Measurements from ENCODE around the gene PYGO2.

The PYGO2 gene

GRCh38 chr1:154935749-154936554 lies 25.6 kb downstream of the PYGO2 start:
- Histone ChIP-seq H3K27me3 (ENCODE audit: insufficient read depth, low read depth, severe bottlenecking) (no peaks in the 10 kb centered on the region), H3K9me3 (ENCODE audit: severe bottlenecking) (peaks cover 7% of the 10 kb centered on the region), H3K4me3 (ENCODE audit: low read depth, low read length) (peak overlapping the region; percentile 75), H3K36me3 (peaks cover 4% of the 10 kb centered on the region; the same call in 1 of the 2 replicates), H3K27ac (peak overlapping the region; percentile 98)
- no peak for DNase-seq
- no peak for TF ChIP-seq CTCF (IDR thresholded peaks at IDR 0.05; ENCODE audit: low read depth, low read length)

- no peak overlapping the region for H3K4me3 ChIP-seq (ENCODE audit: low read depth, low read length)
- peaks cover 4% of the 10 kb centered on the region; the same call in 1 of the 2 replicates for H3K36me3 ChIP-seq
- no peak for TF ChIP-seq CTCF (IDR thresholded peaks at IDR 0.05; ENCODE audit: low read depth, low read length)
- peaks cover 7% of the 10 kb centered on the region for H3K9me3 ChIP-seq (ENCODE audit: severe bottlenecking)
- no peak for DNase-seq
- H3K27ac ChIP-seq = no peak overlapping the region
- no peaks in the 10 kb centered on the region for H3K27me3 ChIP-seq (ENCODE audit: insufficient read depth, low read depth, severe bottlenecking)
Measured at GRCh38 chr1:154934358-154934948, 27.1 kb downstream of the PYGO2 start.

DNA sequence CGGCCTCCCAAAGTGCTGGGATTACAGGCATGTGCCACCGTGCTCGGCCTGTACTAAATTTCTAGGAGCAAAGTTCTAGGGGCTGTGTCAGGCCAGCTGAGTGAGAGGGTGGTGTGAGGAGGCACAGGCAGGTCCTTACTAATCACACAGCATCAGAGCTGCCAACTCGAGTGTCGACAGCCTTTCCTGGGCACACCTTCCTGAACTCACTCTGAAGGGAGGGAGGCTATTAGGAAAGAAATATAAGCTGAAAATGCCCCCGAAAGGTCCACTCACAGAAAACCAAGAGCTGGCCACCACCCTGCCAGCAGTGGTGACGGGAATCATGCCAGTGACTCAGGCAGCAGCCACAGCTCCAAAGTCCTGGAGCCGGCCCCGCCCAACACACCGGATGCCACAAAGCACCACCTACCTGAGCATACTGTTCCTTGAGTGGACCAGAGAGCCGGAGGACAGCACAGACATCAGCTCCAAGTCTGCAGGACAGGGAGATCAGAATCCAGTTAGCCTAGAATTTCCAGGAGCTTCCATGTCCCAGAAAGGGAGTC lies 29.6 kb downstream of the PYGO2 start:
- DNase-seq = no peak
- peaks cover 7% of the 10 kb centered on the region for H3K9me3 ChIP-seq (ENCODE audit: severe bottlenecking)
- no peak overlapping the region for H3K27ac ChIP-seq
- no peak for TF ChIP-seq CTCF (IDR thresholded peaks at IDR 0.05; ENCODE audit: low read depth, low read length)
- H3K27me3 ChIP-seq (ENCODE audit: insufficient read depth, low read depth, severe bottlenecking) = no peaks in the 10 kb centered on the region
- H3K4me3 ChIP-seq (ENCODE audit: low read depth, low read length) = no peak overlapping the region
- peaks cover 19% of the 10 kb centered on the region for H3K36me3 ChIP-seq

DNA sequence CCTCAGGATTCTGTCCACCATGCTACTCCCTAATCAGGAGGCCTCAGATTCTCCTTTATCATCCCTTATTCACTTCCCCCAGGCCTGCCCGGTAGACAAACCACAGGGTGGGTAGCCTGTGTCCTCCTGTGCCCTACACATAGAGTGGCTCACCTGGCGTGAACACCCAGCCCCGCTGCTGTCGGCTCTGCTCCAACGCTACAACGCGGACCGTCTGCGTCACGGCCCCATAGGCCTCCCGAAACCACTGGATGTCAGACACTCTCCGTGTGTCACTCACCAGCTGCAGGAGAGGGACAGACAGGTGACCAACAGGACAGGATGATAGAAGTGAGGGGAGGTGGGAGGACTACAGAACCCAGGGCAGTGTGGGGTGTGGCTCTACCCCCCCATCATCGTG lies 35.4 kb downstream of the PYGO2 start:
- H3K9me3 ChIP-seq (ENCODE audit: severe bottlenecking) = peaks cover 5% of the 10 kb centered on the region
- no peak overlapping the region; the same call in 1 of the 2 replicates for H3K27ac ChIP-seq
- H3K36me3 ChIP-seq = peaks cover 50% of the 10 kb centered on the region
- no peak for TF ChIP-seq CTCF (IDR thresholded peaks at IDR 0.05; ENCODE audit: low read depth, low read length)
- no peak for DNase-seq
- H3K4me3 ChIP-seq (ENCODE audit: low read depth, low read length) = no peak overlapping the region
- H3K27me3 ChIP-seq (ENCODE audit: insufficient read depth, low read depth, severe bottlenecking) = no peaks in the 10 kb centered on the region

GRCh38 chr1:154925335-154926170 lies 36.0 kb downstream of the PYGO2 start:
- Histone ChIP-seq H3K27ac (peak overlapping the region; percentile 10), H3K27me3 (ENCODE audit: insufficient read depth, low read depth, severe bottlenecking) (no peaks in the 10 kb centered on the region), H3K4me3 (ENCODE audit: low read depth, low read length) (no peak overlapping the region), H3K9me3 (ENCODE audit: severe bottlenecking) (peaks cover 5% of the 10 kb centered on the region), H3K36me3 (peaks cover 50% of the 10 kb centered on the region)
- TF ChIP-seq CTCF (IDR thresholded peaks at IDR 0.05; ENCODE audit: low read depth, low read length) = no peak
- no peak for DNase-seq

Data from WERI-Rb-1 (cell line).